ENCODE measurements around the gene TBC1D17. TPM values are rescaled to one million over a fixed set of nuclear protein-coding genes. Genes with fewer than 3 reads are reported as not detected.

The TBC1D17 gene
- total RNA-seq, 1 experiment from 2014 or later: 17.8 TPM

DNA sequence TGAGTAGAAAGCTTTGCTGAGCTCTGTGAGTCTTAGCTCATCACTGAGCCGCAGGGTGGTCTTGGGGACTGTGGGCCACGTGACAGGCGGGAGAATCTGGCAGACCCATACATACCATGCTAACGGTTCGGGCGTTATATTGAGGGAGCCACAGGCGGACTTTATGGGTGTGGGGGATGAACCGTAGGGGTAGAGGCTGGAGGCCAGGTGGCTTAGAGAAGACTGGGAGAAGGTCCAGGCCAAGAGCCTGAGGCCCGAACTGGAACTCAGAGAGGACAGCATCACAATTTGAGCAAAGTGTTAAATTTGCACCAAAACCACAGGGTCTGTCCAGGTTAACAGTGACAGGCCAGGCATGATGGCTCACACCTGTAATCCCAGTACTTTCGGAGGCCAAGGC is 36.2 kb downstream of the TBC1D17 start:
- no peak overlapping the region for H3K9ac ChIP-seq (ENCODE audit: low read length)
- ATAC-seq: no peak
- H4K20me1 ChIP-seq (ENCODE audit: low read length): peaks cover 22% of the 10 kb centered on the region
- H3K27me3 ChIP-seq (ENCODE audit: low read length): no peaks in the 10 kb centered on the region
- ChIA-PET POLR2A (ENCODE audit: unreplicated experiment) (no interaction called here), CTCF (no interaction called here)
- H3F3A ChIP-seq (ENCODE audit: low read length, unreplicated experiment): no peaks in the 10 kb centered on the region
- no TSS peak for BruUV-seq (replicated peaks)
- intact Hi-C loops (cut with micrococcal nuclease): no loop called here
- H3K4me3 ChIP-seq (ENCODE audit: low read length): no peak overlapping the region
- H3K36me3 ChIP-seq (ENCODE audit: low read depth, low read length): peaks cover 71% of the 10 kb centered on the region
- H3K79me2 ChIP-seq (ENCODE audit: low read length): peaks cover 44% of the 10 kb centered on the region
- no peak overlapping the region for H3K4me2 ChIP-seq (ENCODE audit: low read length)
- no peaks in the 10 kb centered on the region for H3K9me3 ChIP-seq (ENCODE audit: low read length)
- DNase-seq: no peak
- H3K27ac ChIP-seq (ENCODE audit: low read length): no peak overlapping the region
- no peaks in the 10 kb centered on the region for H3K4me1 ChIP-seq (ENCODE audit: insufficient read depth, low read length)
- no peak for TF ChIP-seq EZH2 (IDR thresholded peaks at IDR 0.05; ENCODE audit: low read length, unreplicated experiment)
- TF ChIP-seq, protein P1, sequence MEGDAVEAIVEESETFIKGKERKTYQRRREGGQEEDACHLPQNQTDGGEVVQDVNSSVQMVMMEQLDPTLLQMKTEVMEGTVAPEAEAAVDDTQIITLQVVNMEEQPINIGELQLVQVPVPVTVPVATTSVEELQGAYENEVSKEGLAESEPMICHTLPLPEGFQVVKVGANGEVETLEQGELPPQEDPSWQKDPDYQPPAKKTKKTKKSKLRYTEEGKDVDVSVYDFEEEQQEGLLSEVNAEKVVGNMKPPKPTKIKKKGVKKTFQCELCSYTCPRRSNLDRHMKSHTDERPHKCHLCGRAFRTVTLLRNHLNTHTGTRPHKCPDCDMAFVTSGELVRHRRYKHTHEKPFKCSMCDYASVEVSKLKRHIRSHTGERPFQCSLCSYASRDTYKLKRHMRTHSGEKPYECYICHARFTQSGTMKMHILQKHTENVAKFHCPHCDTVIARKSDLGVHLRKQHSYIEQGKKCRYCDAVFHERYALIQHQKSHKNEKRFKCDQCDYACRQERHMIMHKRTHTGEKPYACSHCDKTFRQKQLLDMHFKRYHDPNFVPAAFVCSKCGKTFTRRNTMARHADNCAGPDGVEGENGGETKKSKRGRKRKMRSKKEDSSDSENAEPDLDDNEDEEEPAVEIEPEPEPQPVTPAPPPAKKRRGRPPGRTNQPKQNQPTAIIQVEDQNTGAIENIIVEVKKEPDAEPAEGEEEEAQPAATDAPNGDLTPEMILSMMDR (conservative IDR thresholded peaks at IDR 0.05; ENCODE audit: low read depth, low read length): no peak
- no peak for TF ChIP-seq EZH2phosphoT487 (IDR thresholded peaks at IDR 0.05; ENCODE audit: borderline replicate concordance, low read length)
- no peaks in the 10 kb centered on the region for H3K9me2 ChIP-seq (replicated peaks; ENCODE audit: low read length)
- no peak overlapping the region for H2AFZ ChIP-seq (ENCODE audit: low read length)

DNA sequence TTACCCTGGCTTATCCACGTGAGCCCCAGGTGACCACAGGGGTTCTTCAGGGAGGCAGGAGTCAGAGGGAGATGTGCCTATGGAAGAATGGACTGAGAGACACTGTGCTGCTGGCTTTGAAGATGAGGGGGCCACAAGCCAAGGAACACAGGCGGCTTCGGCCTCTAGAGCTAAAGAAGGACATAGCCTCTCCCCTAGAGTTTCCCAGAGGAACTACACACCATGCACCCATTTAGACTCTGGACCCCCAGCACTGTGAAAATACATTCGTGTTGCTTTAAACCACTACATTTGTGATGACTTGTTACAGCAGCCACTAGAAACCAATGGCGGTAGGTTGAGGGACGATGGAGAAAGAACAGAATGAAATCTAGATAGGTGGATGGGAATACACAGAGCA is 37.8 kb downstream of the TBC1D17 start:
- no TSS peak for BruUV-seq (replicated peaks)

More for the DNA sequence above, 37.8 kb downstream of the TBC1D17 start:
- Histone ChIP-seq H3K27me3 (ENCODE audit: low read length) (no peaks in the 10 kb centered on the region), H3K36me3 (ENCODE audit: low read depth, low read length) (peaks cover 64% of the 10 kb centered on the region), H3K79me2 (ENCODE audit: low read length) (peaks cover 58% of the 10 kb centered on the region), H4K20me1 (ENCODE audit: low read length) (peaks cover 25% of the 10 kb centered on the region), H3F3A (ENCODE audit: low read length, unreplicated experiment) (no peaks in the 10 kb centered on the region), H3K4me2 (ENCODE audit: low read length) (no peak overlapping the region), H3K27ac (ENCODE audit: low read length) (no peak overlapping the region), H3K4me1 (ENCODE audit: insufficient read depth, low read length) (no peaks in the 10 kb centered on the region), H3K4me3 (ENCODE audit: low read length) (no peak overlapping the region), H2AFZ (ENCODE audit: low read length) (no peak overlapping the region), H3K9me3 (ENCODE audit: low read length) (no peaks in the 10 kb centered on the region), H3K9me2 (replicated peaks; ENCODE audit: low read length) (no peaks in the 10 kb centered on the region), H3K9ac (ENCODE audit: low read length) (no peak overlapping the region)
- CTCF ChIA-PET: no interaction called here
- POLR2A ChIA-PET (ENCODE audit: unreplicated experiment): no interaction called here
- TF ChIP-seq EZH2phosphoT487 (IDR thresholded peaks at IDR 0.05; ENCODE audit: borderline replicate concordance, low read length): no peak
- TF ChIP-seq, protein P1 (conservative IDR thresholded peaks at IDR 0.05; ENCODE audit: low read depth, low read length): peak; percentile 46
- no peak for DNase-seq
- no peak for ATAC-seq
- intact Hi-C loops (cut with micrococcal nuclease): no loop called here

All from PC-3 (cell line).